Breast epithelium (tissue), 4 donors: ENCODE data around the gene SLC15A2. TPM values are rescaled to one million over a fixed set of nuclear protein-coding genes. Genes with fewer than 3 reads are reported as not detected.

Source experiments
- DNase-seq, 2 donors: peaks; one replicate each; pipeline ENCODE4 v3.0.0-alpha.2; 2019; ENCODE audit warnings: low spot score in 2 of 2
- H3K27ac ChIP-seq, 2 donors: fragments of 200-600 bp; sonication (generic) in 1 of 2; one replicate each; pipeline ENCODE4 v1.5.1; 2016 to 2019; ENCODE audit warnings: mild to moderate bottlenecking in 1 of 2
- H3K27me3 ChIP-seq, 2 donors: fragments of 200-600 bp; sonication (generic) in 1 of 2; one replicate each; pipeline versions ENCODE4 v1.5.1 to v1.6.0; 2017 to 2019; ENCODE audit warnings: control low read depth in 1 of 2, mild to moderate bottlenecking in 1 of 2
- H3K36me3 ChIP-seq: fragments of 200-600 bp; one replicate; pipeline ENCODE4 v1.5.1; 2019
- H3K4me1 ChIP-seq, 2 donors: fragments of 200-600 bp; sonication (generic); one replicate each; pipeline ENCODE4 v1.5.1; 2016 to 2019; ENCODE audit warnings: control low read depth in 1 of 2
- H3K4me3 ChIP-seq, 3 donors: fragments of 200-600 bp; sonication (generic); 1 replicate in 2 of 3; 2 replicates in 1 of 3; pipeline ENCODE4 v1.5.1; 2016 to 2019; ENCODE audit warnings: mild to moderate bottlenecking in 3 of 3, moderate library complexity in 2 of 3
- H3K9me3 ChIP-seq, 2 donors: fragments of 200-600 bp; sonication (generic) in 1 of 2; one replicate each; pipeline ENCODE4 v1.5.1; 2016 to 2019; ENCODE audit warnings: control low read depth in 1 of 2
- CTCF ChIP-seq, 3 donors: fragments of 450-650 bp; IDR thresholded peaks; one replicate each; pipeline ENCODE4 v1.5.1; 2016 to 2017; ENCODE audit warnings: antibody characterized with exemption in 3 of 3, mild to moderate bottlenecking in 3 of 3, moderate library complexity in 3 of 3
- POLR2A ChIP-seq: fragments of 450-650 bp; IDR thresholded peaks from one replicate; pipeline ENCODE4 v1.6.1; 2016; ENCODE audit warnings: antibody characterized with exemption, mild to moderate bottlenecking, moderate library complexity
- POLR2AphosphoS5 ChIP-seq, 3 donors: sonication (generic); formaldehyde crosslinking; IDR thresholded peaks; one replicate each; pipeline ENCODE4 v1.6.1; 2017; ENCODE audit warnings: antibody characterized with exemption in 3 of 3
- intact Hi-C: fragments of 100-400 bp; cut with DNase I; formaldehyde crosslinking; loops from one replicate; pipeline ENCODE4 v1.15.1; 2023; ENCODE audit warnings: low total_unique reads
- total RNA-seq, 3 donors: library from RNA; depleted of rRNA; stranded (reverse); fragments of >200 nt; gene quantifications; one replicate each; pipeline ENCODE4 v1.1.0, GENCODE V29; 2016

SLC15A2 gene
- total RNA-seq, 3 donors from 2014 or later = 0.98 to 4.1 (median 2.2) TPM

GRCh38 chr3:121942116-121942786 is 48.0 kb downstream of the SLC15A2 start:
- H3K36me3 ChIP-seq = no peaks in the 10 kb centered on the region
- no peaks in the 10 kb centered on the region for H3K27me3 ChIP-seq
- intact Hi-C loops = no loop called here
- no peak for TF ChIP-seq POLR2A
- TF ChIP-seq POLR2AphosphoS5 (IDR thresholded peaks at IDR 0.05) = no peak
- no peak for TF ChIP-seq CTCF (IDR thresholded peaks at IDR 0.05)
- DNase-seq = no peak
- H3K27ac ChIP-seq = no peak overlapping the region
- no peaks in the 10 kb centered on the region for H3K9me3 ChIP-seq
- H3K4me1 ChIP-seq = no peaks in the 10 kb centered on the region
- no peak overlapping the region for H3K4me3 ChIP-seq

- Histone ChIP-seq H3K4me1 (no peaks in the 10 kb centered on the region), H3K9me3 (no peaks in the 10 kb centered on the region), H3K36me3 (no peaks in the 10 kb centered on the region), H3K4me3 (no peak overlapping the region), H3K27ac (no peak overlapping the region), H3K27me3 (no peaks in the 10 kb centered on the region)
- intact Hi-C loops = no loop called here
- no peak for DNase-seq
- TF ChIP-seq POLR2AphosphoS5 (IDR thresholded peaks at IDR 0.05) = no peak
- TF ChIP-seq CTCF (IDR thresholded peaks at IDR 0.05) = no peak
- TF ChIP-seq POLR2A = no peak
Measured at GRCh38 chr3:121943431-121943830, 49.2 kb downstream of the SLC15A2 start.

- DNase-seq = no peak
- H3K4me1 ChIP-seq = no peaks in the 10 kb centered on the region
- H3K27me3 ChIP-seq = no peaks in the 10 kb centered on the region
- H3K36me3 ChIP-seq = no peaks in the 10 kb centered on the region
- H3K9me3 ChIP-seq = peaks cover 0 to 10% of the 10 kb centered on the region in 2 donors
- H3K4me3 ChIP-seq = no peak overlapping the region
- no peak overlapping the region for H3K27ac ChIP-seq
- TF ChIP-seq POLR2AphosphoS5 (IDR thresholded peaks at IDR 0.05) = no peak
- TF ChIP-seq CTCF (IDR thresholded peaks at IDR 0.05) = no peak
- no peak for TF ChIP-seq POLR2A
- intact Hi-C loops = no loop called here
Measured at GRCh38 chr3:121948641-121949040, 54.4 kb downstream of the SLC15A2 start.

GRCh38 chr3:121951291-121951919 is 57.2 kb downstream of the SLC15A2 start:
- H3K9me3 ChIP-seq = peaks cover 0 to 10% of the 10 kb centered on the region in 2 donors
- H3K4me3 ChIP-seq = no peak overlapping the region
- H3K36me3 ChIP-seq = no peaks in the 10 kb centered on the region
- no peaks in the 10 kb centered on the region for H3K4me1 ChIP-seq
- intact Hi-C loops = no loop called here
- no peak overlapping the region for H3K27ac ChIP-seq
- no peak for TF ChIP-seq CTCF (IDR thresholded peaks at IDR 0.05)
- no peak for TF ChIP-seq POLR2AphosphoS5 (IDR thresholded peaks at IDR 0.05)
- TF ChIP-seq POLR2A = no peak
- no peaks in the 10 kb centered on the region for H3K27me3 ChIP-seq
- DNase-seq = no peak

GRCh38 chr3:121956363-121956762 is 62.2 kb downstream of the SLC15A2 start:
- DNase-seq = no peak
- Histone ChIP-seq H3K4me1 (no peaks in the 10 kb centered on the region), H3K9me3 (peaks cover 0 to 10% of the 10 kb centered on the region in 2 donors), H3K36me3 (no peaks in the 10 kb centered on the region), H3K27me3 (no peaks in the 10 kb centered on the region), H3K27ac (no peak overlapping the region), H3K4me3 (no peak overlapping the region)
- no peak for TF ChIP-seq POLR2AphosphoS5 (IDR thresholded peaks at IDR 0.05)
- TF ChIP-seq CTCF (IDR thresholded peaks at IDR 0.05) = no peak
- no peak for TF ChIP-seq POLR2A
- intact Hi-C loops = no loop called here
